GM12865 (cell line): ENCODE data around the gene RXRA.
"Not testable (repeated sequence)": the region's sequence is repeated elsewhere in the genome, so short reads cannot be mapped to it uniquely, and the experiment has no call there.

Source experiments
- DNase-seq: peaks from one replicate; pipeline ENCODE4 v3.0.0; 2010; ENCODE audit warnings: low read depth
- H3K4me3 ChIP-seq: 2 replicates; pipeline ENCODE4 v1.5.1; 2011; ENCODE audit warnings: mild to moderate bottlenecking, low read depth, low read length, control low read depth
- TF ChIP-seq, protein P1 (sequence below): IDR thresholded peaks from 2 replicates; pipeline ENCODE4 v1.5.1; 2011; ENCODE audit warnings: low read length, control low read depth, low read depth, inconsistent platforms; ENCODE audit not compliant: insufficient read depth; ENCODE audit errors: missing control alignments

The RXRA gene

DNA sequence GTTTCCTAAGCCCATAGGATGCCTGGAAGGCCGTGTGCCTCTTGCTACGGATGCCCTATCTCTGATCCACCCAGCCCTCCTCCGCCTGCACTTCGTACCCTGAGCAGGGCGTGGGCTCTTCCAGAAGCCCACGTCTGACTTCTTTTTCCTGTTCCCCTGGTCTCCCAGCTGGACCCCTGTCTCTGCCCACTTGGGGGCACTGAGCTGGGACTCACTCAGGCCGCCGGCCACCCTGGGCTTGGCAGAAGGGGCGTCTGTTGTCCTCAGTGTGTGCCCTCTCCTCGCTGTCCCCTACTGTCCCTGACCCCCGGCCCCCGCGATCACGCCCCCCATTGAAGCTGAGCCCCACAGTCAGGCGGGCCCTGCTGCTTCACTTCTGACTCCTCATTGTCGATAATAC is 22.0 kb upstream of the RXRA start:
- DNase-seq, result no peak
- TF ChIP-seq, protein P1, sequence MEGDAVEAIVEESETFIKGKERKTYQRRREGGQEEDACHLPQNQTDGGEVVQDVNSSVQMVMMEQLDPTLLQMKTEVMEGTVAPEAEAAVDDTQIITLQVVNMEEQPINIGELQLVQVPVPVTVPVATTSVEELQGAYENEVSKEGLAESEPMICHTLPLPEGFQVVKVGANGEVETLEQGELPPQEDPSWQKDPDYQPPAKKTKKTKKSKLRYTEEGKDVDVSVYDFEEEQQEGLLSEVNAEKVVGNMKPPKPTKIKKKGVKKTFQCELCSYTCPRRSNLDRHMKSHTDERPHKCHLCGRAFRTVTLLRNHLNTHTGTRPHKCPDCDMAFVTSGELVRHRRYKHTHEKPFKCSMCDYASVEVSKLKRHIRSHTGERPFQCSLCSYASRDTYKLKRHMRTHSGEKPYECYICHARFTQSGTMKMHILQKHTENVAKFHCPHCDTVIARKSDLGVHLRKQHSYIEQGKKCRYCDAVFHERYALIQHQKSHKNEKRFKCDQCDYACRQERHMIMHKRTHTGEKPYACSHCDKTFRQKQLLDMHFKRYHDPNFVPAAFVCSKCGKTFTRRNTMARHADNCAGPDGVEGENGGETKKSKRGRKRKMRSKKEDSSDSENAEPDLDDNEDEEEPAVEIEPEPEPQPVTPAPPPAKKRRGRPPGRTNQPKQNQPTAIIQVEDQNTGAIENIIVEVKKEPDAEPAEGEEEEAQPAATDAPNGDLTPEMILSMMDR, result no peak
- H3K4me3 ChIP-seq, result no peak overlapping the region

DNA sequence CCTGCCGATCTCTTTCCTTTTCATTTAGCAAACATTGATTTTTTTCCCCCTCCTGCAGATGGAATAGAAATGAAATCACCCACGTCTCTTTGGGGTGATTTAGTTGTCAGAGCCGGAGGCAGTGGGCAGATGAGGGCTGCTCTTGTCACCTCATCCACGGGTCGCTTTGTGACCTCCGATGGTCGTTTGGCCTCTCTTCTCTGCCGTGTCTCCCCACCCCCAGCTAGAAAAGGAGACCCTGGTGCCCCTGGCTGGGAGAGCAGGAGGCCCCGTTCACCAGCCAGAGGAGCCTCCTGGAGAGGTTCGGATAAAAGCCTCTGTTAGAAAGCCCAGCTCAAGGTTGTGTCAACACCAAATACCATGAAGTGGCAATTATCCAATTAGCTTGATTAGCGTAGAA is 21.6 kb upstream of the RXRA start:
- TF ChIP-seq, protein P1, result no peak
- H3K4me3 ChIP-seq, result no peak overlapping the region
- no peak for DNase-seq

DNA sequence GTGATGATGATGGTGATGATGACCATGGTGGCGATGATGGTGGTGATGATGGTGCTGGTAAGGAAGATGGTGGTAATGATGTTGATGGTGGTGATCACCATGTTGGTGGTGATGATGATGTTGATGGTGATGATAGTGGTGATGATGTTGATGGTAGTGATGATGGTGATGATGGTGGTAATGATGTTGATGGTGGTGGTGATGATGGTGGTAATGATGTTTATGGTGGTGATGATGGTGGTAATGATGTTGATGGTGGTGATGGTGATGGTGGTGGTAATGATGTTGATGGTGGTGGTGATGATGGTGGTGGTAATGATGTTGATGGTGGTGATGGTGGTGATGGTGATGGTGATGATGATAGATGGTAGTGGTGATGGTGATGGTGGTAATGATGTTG is 20.7 kb upstream of the RXRA start:
- TF ChIP-seq, protein P1, result no peak
- H3K4me3 ChIP-seq, result no peak overlapping the region
- DNase-seq, result no peak

DNA sequence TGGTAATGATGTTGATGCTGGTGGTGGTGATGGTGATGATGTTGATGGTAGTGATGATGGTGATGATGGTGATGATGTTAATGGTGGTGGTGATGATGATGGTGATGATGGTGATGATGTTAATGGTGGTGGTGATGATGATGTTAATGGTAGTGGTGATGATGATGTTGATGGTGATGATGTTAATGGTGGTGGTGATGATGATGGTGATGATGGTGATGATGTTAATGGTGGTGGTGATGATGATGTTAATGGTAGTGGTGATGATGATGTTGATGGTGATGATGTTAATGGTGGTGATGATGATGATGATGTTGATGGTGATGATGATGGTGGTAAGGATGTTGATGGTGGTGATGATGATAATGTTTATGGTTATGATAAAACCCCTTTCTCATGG is 20.2 kb upstream of the RXRA start:
- not testable (repeated sequence) for H3K4me3 ChIP-seq, DNase-seq

DNA sequence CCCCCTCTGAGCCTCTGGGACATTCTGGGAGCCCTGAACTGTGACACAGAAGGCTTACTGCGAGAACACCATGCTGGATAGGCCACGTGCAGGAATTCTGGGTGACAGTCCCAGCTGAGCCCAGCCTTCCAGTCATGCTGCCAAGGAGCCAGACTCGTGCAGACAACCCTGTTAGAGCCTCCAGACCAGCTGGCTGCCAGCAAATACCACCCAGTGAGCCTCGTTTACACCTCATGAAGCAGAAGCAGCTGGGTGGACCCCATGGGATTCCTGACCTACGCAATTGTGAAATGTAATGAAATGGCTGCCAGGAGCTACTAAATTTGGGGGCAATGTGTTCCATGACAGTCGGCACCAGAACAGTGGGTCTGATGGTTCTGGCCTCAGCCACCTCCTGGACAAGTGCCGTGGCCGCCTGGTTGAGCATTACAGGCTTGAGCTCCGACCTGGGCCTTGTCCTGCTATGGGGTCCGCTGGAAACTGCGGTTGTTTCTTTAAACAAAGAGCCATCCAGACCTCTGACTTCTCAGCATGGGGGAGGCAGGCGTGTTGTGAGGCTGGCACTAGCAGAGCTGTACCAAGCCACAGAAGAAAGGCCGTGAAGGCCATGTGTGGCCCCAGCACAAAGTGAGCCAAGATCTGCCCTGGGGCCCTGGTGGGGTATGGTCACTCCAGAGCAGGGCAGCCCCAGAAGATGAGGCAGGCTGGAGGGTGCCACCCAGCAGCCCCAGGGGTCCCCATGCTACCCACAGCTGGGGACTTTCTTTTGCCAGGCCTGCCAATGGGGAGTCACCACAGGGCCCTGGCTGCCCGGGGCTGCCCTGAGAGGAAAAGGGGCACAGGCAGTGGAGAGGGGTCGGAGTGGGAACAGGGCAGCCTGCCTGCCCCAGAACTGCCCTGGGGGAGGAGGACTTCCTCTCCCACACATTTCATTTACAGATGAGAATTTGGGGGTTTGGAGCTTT is 19.3 kb upstream of the RXRA start:
- TF ChIP-seq, protein P1, result no peak
- H3K4me3 ChIP-seq, result no peak overlapping the region
- no peak for DNase-seq

DNA sequence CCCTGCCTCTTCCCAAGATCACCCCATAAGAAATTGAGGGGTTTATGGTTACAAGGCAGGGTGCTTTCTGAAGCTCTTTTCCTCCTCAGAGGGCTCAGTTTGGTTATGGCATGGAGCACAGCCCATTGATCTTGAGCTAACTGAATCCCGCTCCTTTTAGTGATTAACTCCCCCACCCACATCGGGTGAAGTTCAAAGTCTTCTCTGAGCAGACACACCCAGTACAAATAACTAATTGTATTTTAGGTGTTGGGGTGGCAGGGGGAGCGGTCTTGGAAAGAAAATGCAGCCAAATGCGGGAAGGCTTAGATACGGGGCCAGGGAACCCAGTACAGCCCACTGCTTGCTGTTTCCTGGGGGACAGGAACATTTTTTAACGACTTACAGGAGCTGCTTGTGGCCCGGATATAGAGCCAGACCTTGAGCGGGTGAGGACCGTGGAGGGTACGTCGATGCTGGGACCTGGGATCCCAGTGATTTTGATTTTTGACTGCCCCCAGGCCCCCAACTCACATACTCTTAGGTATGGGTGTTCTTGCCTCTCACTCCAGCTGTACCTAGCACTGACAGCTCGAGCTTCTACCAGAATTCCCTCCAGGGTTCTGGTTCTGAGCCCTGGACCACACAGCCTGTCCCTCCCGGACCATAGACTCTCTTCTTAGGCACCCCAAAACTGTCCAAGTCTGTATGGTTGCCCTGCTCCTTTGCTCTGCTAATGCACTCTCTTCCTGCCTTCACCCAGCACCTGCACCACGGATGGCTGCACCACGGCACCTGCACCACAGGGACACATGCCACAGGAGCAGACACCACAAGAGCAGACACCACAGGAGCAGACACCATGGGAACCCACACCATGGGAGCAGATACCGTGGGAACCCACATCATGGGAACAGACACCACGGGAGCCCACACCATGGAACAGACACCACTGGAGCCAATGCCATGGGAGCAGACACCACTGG is 18.3 kb upstream of the RXRA start:
- no peak overlapping the region for H3K4me3 ChIP-seq
- TF ChIP-seq, protein P1, result no peak
- DNase-seq, result no peak

DNA sequence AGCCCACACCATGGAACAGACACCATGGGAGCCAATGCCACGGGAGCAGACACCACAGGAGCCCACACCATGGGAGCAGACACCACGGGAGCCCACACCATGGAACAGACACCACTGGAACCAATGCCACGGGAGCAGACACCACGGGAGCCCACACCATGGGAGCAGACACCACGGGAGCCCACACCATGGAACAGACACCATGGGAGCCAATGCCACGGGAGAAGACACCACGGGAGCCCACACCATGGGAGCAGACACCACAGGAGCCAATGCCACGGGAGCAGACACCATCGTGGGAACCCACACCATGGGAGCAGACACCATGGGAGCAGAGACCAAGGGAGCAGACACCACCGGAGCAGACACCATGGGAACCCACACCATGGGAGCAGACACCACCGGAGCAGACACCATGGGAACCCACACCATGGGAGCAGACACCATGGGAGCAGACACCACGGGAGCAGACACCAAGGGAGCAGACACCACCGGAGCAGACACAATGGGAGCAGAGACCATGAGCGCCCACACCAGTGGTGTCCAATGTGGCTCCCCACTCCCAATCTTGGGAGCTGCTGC is 17.5 kb upstream of the RXRA start:
- not testable (repeated sequence) for DNase-seq

More for the DNA sequence above, 17.5 kb upstream of the RXRA start:
- not testable (repeated sequence) for H3K4me3 ChIP-seq
